Glomerular visceral epithelial cell (primary cell): Measurements from ENCODE around the gene MAGOHB.

ENCODE experiments used
- DNase-seq: peaks from one replicate; pipeline ENCODE4 v3.0.0-alpha.2; 2016; ENCODE audit errors: extremely low spot score

The MAGOHB gene

DNA sequence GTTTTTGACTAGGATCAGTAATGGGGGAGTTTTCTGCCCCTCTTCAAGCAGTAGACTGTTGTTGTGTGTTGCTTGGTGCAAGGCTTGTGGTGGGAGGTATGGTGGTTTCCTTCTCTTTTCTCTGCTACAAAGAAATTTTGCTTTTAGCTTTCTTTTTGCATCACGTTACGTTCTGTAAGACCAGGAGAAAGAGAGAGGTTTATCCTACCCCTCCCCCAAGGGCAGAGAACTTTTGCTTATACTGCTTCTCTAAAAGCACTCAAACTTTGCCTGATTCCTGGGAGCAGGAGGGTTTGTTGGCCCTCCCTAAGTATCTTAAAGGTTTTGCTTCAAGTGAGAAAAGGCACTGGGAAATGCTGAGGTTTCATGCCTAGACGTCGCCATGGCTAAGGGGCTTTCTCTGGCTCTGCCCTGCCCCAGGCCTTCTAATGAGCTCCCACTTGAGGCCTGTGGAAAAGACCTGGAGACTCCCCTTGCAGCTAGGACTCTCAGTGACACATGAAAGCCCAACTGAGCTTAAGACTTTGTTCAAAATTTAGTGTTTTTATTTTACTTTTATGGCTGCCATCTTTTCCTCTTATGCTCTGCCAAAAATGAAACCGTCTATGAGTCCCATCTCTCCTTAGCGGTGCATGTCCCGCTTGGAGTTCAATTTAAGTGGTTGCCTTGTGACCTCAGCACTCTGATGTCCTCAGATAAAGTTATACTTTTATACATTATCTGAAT, 58.5 kb downstream of the MAGOHB start:
- no peak for DNase-seq

DNA sequence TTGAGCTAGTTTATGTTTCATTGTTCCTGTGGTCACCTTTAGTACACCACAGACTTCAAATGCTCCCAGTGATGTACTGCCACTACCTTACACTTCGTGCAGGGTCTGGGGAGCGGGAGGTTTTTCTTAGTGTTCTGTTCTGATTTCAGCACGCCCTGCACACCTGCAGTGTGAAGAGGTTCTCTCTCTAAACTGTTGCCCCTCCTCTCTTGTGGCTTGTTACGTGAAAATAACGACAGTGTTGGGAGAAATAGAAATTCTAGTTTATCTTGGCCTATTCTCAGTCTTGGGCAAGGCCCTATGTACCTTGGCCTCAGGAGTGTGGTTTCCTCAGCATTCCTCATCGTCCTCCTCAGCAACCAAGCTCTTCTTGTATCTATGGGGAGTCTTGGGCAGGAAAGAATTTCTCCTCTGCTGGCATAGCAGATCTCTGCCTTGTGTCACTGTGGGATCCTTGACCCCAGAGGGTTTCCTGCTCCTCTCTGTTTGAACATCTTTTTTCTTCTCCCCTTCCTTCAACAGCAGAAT, 59.1 kb downstream of the MAGOHB start:
- no peak for DNase-seq
